Fibroblast of the aortic adventitia (primary cell): ENCODE data around the gene C1orf141. TPM values are rescaled to one million over a fixed set of nuclear protein-coding genes. Genes with fewer than 3 reads are reported as not detected.

Source experiments
- DNase-seq: peaks from one replicate; pipeline ENCODE4 v3.0.0-alpha.2; 2010; ENCODE audit warnings: low read depth
- H3K4me3 ChIP-seq: 2 replicates; pipeline ENCODE4 v1.5.1; 2011; ENCODE audit warnings: low read depth, mild to moderate bottlenecking, control low read depth, low read length, moderate library complexity
- CTCF ChIP-seq: IDR thresholded peaks from 2 replicates; pipeline ENCODE4 v1.5.1; 2011; ENCODE audit warnings: mild to moderate bottlenecking, low read length, control low read depth, inconsistent platforms; ENCODE audit not compliant: insufficient read depth
- small RNA-seq: library from RNA; depleted of rRNA; stranded (forward); fragments of <200 nt; gene quantifications from one replicate; pipeline ENCODE3, GENCODE V24; 2012
- total RNA-seq: library from RNA; depleted of rRNA; stranded (reverse); fragments of >200 nt; gene quantifications from 2 replicates; pipeline ENCODE4 v1.2.3, GENCODE V29; 2012; ENCODE audit warnings: low replicate concordance

Gene C1orf141
- total RNA-seq, 1 donor, result not detected

GRCh38 chr1:67051196-67051595, 83.6 kb downstream of the C1orf141 start:
- TF ChIP-seq CTCF, result no peak
- no peak overlapping the region for H3K4me3 ChIP-seq
- DNase-seq, result no peak

GRCh38 chr1:67044631-67045270, 90.0 kb downstream of the C1orf141 start:
- DNase-seq, result no peak
- H3K4me3 ChIP-seq, result no peak overlapping the region

GRCh38 chr1:67043366-67043765, 91.4 kb downstream of the C1orf141 start:
- H3K4me3 ChIP-seq, result no peak overlapping the region
- no peak for DNase-seq
- TF ChIP-seq CTCF, result no peak

More at GRCh38 chr1:67044631-67045270, 90.0 kb downstream of the C1orf141 start:
- no peak for TF ChIP-seq CTCF

Small RNA genes lying within 50 kb of the gene (small RNA-seq; reads per million reads assigned to genes)
- not detected for gene RF00322

Other genes starting within 250 kb of the C1orf141 start
- gene DNAI4, start 210.1 kb downstream of the C1orf141 start, total RNA-seq, result 3.6 and 11.4 TPM in 2 replicates
- 62.2 and 114 TPM in 2 replicates for gene MIER1, start 210.0 kb downstream of the C1orf141 start, total RNA-seq
- gene SLC35D1, start 80.8 kb downstream of the C1orf141 start, total RNA-seq, result 8.7 and 12.6 TPM in 2 replicates
- not detected in 2 replicates for gene IL23R, start 31.5 kb upstream of the C1orf141 start, total RNA-seq
- gene IL12RB2, start 172.9 kb upstream of the C1orf141 start, total RNA-seq, result not detected in 2 replicates